ENCODE measurements around the gene DDI2. TPM values are rescaled to one million over a fixed set of nuclear protein-coding genes. Genes with fewer than 3 reads are reported as not detected.

The DDI2 gene
- total and polyA plus RNA-seq, 9 of the 15 experiments (the other 6 are each of a cell fraction or from before 2014, with no cell fraction given), result 6.5 to 48.4 (median 21.2) TPM

GRCh38 chr1:15717418-15718125, 100.3 kb downstream of the DDI2 start:
- Histone ChIP-seq H3K4me3 (no peak overlapping the region), H3K9me1 (ENCODE audit: control insufficient read depth, insufficient read depth, low read length) (no peaks in the 10 kb centered on the region), H3K4me1 (replicated peaks in 1 of 2; ENCODE audit: control insufficient read depth in 2 of 2, insufficient read depth in 2 of 2, low read length in 2 of 2) (no peaks in the 10 kb centered on the region), H3K27me3 (ENCODE audit: control insufficient read depth in 2 of 2, insufficient read depth in 2 of 2, low read length in 2 of 2) (no peaks in the 10 kb centered on the region), H3K4me2 (ENCODE audit: insufficient read depth, low read length) (no peak overlapping the region), H3K9me3 (replicated peaks; ENCODE audit: control insufficient read depth, insufficient read depth, low read depth, low read length) (no peaks in the 10 kb centered on the region), H2AFZ (ENCODE audit: low read depth, low read length) (no peak overlapping the region), H3K9ac (ENCODE audit: insufficient read depth in 1 of 2, low read depth in 2 of 2, low read length in 2 of 2) (no peak overlapping the region), H3K36me3 (ENCODE audit: control insufficient read depth, insufficient read depth, low read length) (peaks cover 63% of the 10 kb centered on the region), H3K27ac (ENCODE audit: extremely low read depth, low read depth, low read length) (no peak overlapping the region), H4K20me1 (replicated peaks; ENCODE audit: control insufficient read depth, insufficient read depth, low read length) (peaks cover 7% of the 10 kb centered on the region), H3K79me2 (ENCODE audit: control insufficient read depth, insufficient read depth, low read length) (peaks cover 3% of the 10 kb centered on the region; the same call in 1 of the 3 replicates)
- POLR2A ChIA-PET, result interaction anchor here (0.7 to 1.0 kb wide), 2 partner anchors 8 to 79 kb away, joined by 3 read pairs; no protein-coding TSS in a partner anchor
- no peak for TF ChIP-seq ARHGAP35 (IDR thresholded peaks at IDR 0.05; ENCODE audit: partially characterized antibody)
- ATAC-seq, result no peak
- CTCF ChIA-PET (ENCODE audit: low intra/inter-chr PET ratio), result no interaction called here
- 88% methylated on average over 11 of the region's 11 CpGs for WGBS (ENCODE audit: insufficient coverage, low coverage, missing lambda C conversion rate)
- in situ Hi-C loops (cut with MboI), result no loop called here
- FAIRE-seq, result no peak
- TSS peak; percentile 11 for BruUV-seq (replicated peaks)
- intact Hi-C loops (cut with micrococcal nuclease), result no loop called here
- no peak for DNase-seq (ENCODE audit: extremely low read depth in 1 of 4, low spot score in 3 of 4)

- in situ Hi-C loops (cut with MboI), result no loop called here
- FAIRE-seq (no peak), DNase-seq (ENCODE audit: extremely low read depth in 1 of 4, low spot score in 3 of 4) (no peak), ATAC-seq (no peak)
- Histone ChIP-seq H3K79me2 (ENCODE audit: control insufficient read depth, insufficient read depth, low read length) (peaks cover 3% of the 10 kb centered on the region; the same call in 1 of the 3 replicates), H3K9ac (ENCODE audit: insufficient read depth in 1 of 2, low read depth in 2 of 2, low read length in 2 of 2) (no peak overlapping the region), H2AFZ (ENCODE audit: low read depth, low read length) (no peak overlapping the region), H3K4me2 (ENCODE audit: insufficient read depth, low read length) (no peak overlapping the region), H3K4me1 (replicated peaks in 1 of 2; ENCODE audit: control insufficient read depth in 2 of 2, insufficient read depth in 2 of 2, low read length in 2 of 2) (no peaks in the 10 kb centered on the region), H3K27ac (ENCODE audit: extremely low read depth, low read depth, low read length) (no peak overlapping the region), H4K20me1 (replicated peaks; ENCODE audit: control insufficient read depth, insufficient read depth, low read length) (peaks cover 7% of the 10 kb centered on the region), H3K9me1 (ENCODE audit: control insufficient read depth, insufficient read depth, low read length) (no peaks in the 10 kb centered on the region), H3K36me3 (ENCODE audit: control insufficient read depth, insufficient read depth, low read length) (peaks cover 68% of the 10 kb centered on the region), H3K4me3 (no peak overlapping the region), H3K27me3 (ENCODE audit: control insufficient read depth in 2 of 2, insufficient read depth in 2 of 2, low read length in 2 of 2) (no peaks in the 10 kb centered on the region), H3K9me3 (replicated peaks; ENCODE audit: control insufficient read depth, insufficient read depth, low read depth, low read length) (no peaks in the 10 kb centered on the region)
- intact Hi-C loops (cut with micrococcal nuclease), result no loop called here
- WGBS (ENCODE audit: insufficient coverage, low coverage, missing lambda C conversion rate), result 90% methylated on average over 8 of the region's 8 CpGs
- no TSS peak for BruUV-seq (replicated peaks)
- TF ChIP-seq E2F6 (IDR thresholded peaks at IDR 0.05; ENCODE audit: borderline replicate concordance in 1 of 2, extremely low read depth in 1 of 2, insufficient read depth in 1 of 2, insufficient read length in 1 of 2, low read depth in 1 of 2, low read length in 1 of 2, poor library complexity in 1 of 2, severe bottlenecking in 1 of 2), result no peak
- TF ChIP-seq IRF2 (CRISPR knock-in tag; IDR thresholded peaks at IDR 0.05), result peak; percentile 51; the same call in 1 of the 2 replicates
- no peak for TF ChIP-seq FOXA3 (CRISPR knock-in tag; conservative IDR thresholded peaks at IDR 0.05 in 1 of 2, IDR thresholded peaks at IDR 0.05 in 1 of 2)
- no peak for TF ChIP-seq GMEB1 (CRISPR knock-in tag; IDR thresholded peaks at IDR 0.05)
- POLR2A ChIA-PET, result interaction anchor here (0.7 to 1.2 kb wide), 4 partner anchors 9 to 80 kb away, joined by 3 to 4 read pairs (median 3); no protein-coding TSS in a partner anchor
- CTCF ChIA-PET (ENCODE audit: low intra/inter-chr PET ratio), result no interaction called here
Measured at GRCh38 chr1:15718199-15718601, 100.9 kb downstream of the DDI2 start.
